ENCODE measurements around the gene DHX15.

Gene DHX15

DNA sequence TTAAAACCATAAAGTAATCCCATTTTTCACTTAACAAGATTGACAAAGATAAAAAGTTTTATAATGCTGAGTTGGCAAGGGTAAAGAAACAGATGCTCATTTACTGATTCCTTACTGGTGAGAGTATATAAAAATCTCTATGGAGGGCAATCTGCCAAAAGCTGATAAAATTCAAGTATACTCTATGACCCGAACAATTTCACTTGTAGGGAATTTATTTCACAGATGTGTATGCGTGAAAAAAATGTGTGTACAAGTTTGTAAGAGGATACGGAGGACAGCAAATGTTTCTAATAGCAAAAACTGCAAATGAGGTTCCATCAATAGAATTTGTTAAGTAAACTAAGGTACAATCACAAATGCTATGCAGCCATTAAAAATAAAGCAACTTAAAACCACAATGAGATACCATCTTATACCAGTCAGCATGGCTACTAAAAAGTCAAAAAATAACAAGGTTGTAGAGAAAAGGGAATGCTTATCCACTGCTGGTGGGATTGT, 23.4 kb downstream of the DHX15 start:
- no peak for TF ChIP-seq EZH2phosphoT487 (IDR thresholded peaks at IDR 0.05; ENCODE audit: borderline replicate concordance, low read length)
- TF ChIP-seq, protein P1, sequence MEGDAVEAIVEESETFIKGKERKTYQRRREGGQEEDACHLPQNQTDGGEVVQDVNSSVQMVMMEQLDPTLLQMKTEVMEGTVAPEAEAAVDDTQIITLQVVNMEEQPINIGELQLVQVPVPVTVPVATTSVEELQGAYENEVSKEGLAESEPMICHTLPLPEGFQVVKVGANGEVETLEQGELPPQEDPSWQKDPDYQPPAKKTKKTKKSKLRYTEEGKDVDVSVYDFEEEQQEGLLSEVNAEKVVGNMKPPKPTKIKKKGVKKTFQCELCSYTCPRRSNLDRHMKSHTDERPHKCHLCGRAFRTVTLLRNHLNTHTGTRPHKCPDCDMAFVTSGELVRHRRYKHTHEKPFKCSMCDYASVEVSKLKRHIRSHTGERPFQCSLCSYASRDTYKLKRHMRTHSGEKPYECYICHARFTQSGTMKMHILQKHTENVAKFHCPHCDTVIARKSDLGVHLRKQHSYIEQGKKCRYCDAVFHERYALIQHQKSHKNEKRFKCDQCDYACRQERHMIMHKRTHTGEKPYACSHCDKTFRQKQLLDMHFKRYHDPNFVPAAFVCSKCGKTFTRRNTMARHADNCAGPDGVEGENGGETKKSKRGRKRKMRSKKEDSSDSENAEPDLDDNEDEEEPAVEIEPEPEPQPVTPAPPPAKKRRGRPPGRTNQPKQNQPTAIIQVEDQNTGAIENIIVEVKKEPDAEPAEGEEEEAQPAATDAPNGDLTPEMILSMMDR (IDR thresholded peaks at IDR 0.05; ENCODE audit: low read depth, low read length, poor library complexity, severe bottlenecking) = no peak
- H3K9me3 ChIP-seq (ENCODE audit: control insufficient read depth, insufficient read depth, low read length) = no peaks in the 10 kb centered on the region
- no peak overlapping the region for H3K4me2 ChIP-seq (ENCODE audit: low read length)
- peaks cover 82% of the 10 kb centered on the region for H4K20me1 ChIP-seq (ENCODE audit: control insufficient read depth, insufficient read depth, low read depth, low read length)
- peaks cover 32% of the 10 kb centered on the region for H3K4me1 ChIP-seq (ENCODE audit: control insufficient read depth, low read length)
- no peak overlapping the region for H3K4me3 ChIP-seq (ENCODE audit: low read length)
- H3K27ac ChIP-seq (ENCODE audit: low read depth, low read length) = no peak overlapping the region
- peaks cover 12% of the 10 kb centered on the region for H3F3A ChIP-seq (ENCODE audit: control insufficient read depth, insufficient read depth)
- H3K36me3 ChIP-seq (ENCODE audit: control insufficient read depth, low read length) = peaks cover 97% of the 10 kb centered on the region
- no peaks in the 10 kb centered on the region for H3K9me2 ChIP-seq (replicated peaks; ENCODE audit: control insufficient read depth, low read length)
- H3K79me2 ChIP-seq (ENCODE audit: control insufficient read depth, low read length) = peaks cover 100% of the 10 kb centered on the region
- H3K27me3 ChIP-seq (ENCODE audit: control insufficient read depth, low read length) = no peaks in the 10 kb centered on the region

DNA sequence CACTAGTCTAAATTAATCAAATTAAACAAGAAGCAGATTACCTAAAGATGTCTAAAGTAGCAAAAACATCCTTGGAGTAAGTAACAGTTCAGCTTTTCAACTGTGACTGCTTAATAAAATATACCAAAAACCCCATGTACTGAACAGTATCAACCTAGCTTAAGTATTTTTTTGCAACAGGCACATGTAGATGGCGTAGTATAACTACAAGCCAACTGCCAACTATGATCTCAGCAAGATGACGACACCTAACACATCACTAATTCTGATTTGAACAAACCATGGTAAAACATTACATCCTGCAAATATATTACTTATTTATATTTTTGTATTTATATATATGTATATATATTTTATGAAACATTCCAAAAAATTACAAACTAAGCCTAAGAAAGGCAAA, 24.5 kb downstream of the DHX15 start:
- H3F3A ChIP-seq (ENCODE audit: control insufficient read depth, insufficient read depth) = peaks cover 12% of the 10 kb centered on the region
- TF ChIP-seq EZH2phosphoT487 (IDR thresholded peaks at IDR 0.05; ENCODE audit: borderline replicate concordance, low read length) = no peak
- TF ChIP-seq, protein P1 (IDR thresholded peaks at IDR 0.05; ENCODE audit: low read depth, low read length, poor library complexity, severe bottlenecking) = no peak
- no peak overlapping the region for H3K4me3 ChIP-seq (ENCODE audit: low read length)
- H3K4me1 ChIP-seq (ENCODE audit: control insufficient read depth, low read length) = peaks cover 32% of the 10 kb centered on the region
- H3K4me2 ChIP-seq (ENCODE audit: low read length) = no peak overlapping the region
- peaks cover 100% of the 10 kb centered on the region for H3K79me2 ChIP-seq (ENCODE audit: control insufficient read depth, low read length)
- no peak overlapping the region for H3K27ac ChIP-seq (ENCODE audit: low read depth, low read length)
- H3K36me3 ChIP-seq (ENCODE audit: control insufficient read depth, low read length) = peaks cover 93% of the 10 kb centered on the region
- no peaks in the 10 kb centered on the region for H3K9me3 ChIP-seq (ENCODE audit: control insufficient read depth, insufficient read depth, low read length)
- H3K27me3 ChIP-seq (ENCODE audit: control insufficient read depth, low read length) = no peaks in the 10 kb centered on the region
- no peaks in the 10 kb centered on the region for H3K9me2 ChIP-seq (replicated peaks; ENCODE audit: control insufficient read depth, low read length)
- peaks cover 76% of the 10 kb centered on the region for H4K20me1 ChIP-seq (ENCODE audit: control insufficient read depth, insufficient read depth, low read depth, low read length)

DNA sequence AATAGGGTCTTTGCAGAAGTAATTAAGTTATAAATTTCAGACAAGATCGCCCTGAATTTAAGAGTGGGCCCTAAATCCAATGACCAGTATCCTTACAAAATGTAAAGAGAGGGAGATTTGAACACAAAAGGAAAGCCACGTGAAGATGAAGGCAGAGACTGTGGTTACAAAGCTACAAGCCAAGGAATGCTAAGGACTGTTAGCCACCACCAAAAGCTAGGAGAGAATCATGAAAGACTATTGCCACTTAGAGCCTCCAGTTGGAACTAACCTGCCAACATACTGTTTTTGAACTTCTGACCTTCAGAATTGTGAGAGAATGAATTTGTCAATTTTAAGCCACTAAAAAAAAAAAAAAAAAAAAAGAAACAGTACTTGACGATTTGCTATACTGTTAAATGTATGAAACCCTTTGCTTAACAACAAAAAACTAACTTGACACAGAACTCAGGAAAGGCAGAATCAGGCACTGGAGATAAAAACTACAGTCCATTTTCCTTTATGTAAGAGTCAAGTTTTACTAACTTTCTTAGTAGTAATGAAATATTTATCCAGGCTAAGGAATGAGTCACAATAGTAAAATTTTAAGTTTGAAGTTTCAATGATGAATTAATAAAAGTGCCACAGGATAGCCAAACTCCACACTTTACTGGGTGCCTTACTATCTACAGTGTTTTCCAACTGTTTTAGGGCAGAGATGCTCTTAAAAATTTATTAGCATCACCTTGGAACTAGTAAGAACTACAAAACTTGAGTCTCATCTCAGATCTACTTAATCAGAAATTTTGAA, 25.1 kb downstream of the DHX15 start:
- TF ChIP-seq, protein P1 (IDR thresholded peaks at IDR 0.05; ENCODE audit: low read depth, low read length, poor library complexity, severe bottlenecking) = no peak
- no peak for TF ChIP-seq EZH2phosphoT487 (IDR thresholded peaks at IDR 0.05; ENCODE audit: borderline replicate concordance, low read length)
- peaks cover 100% of the 10 kb centered on the region for H3K79me2 ChIP-seq (ENCODE audit: control insufficient read depth, low read length)
- no peaks in the 10 kb centered on the region for H3K9me2 ChIP-seq (replicated peaks; ENCODE audit: control insufficient read depth, low read length)
- peaks cover 8% of the 10 kb centered on the region for H3F3A ChIP-seq (ENCODE audit: control insufficient read depth, insufficient read depth)
- no peak overlapping the region for H3K4me3 ChIP-seq (ENCODE audit: low read length)
- no peaks in the 10 kb centered on the region for H3K9me3 ChIP-seq (ENCODE audit: control insufficient read depth, insufficient read depth, low read length)
- peaks cover 72% of the 10 kb centered on the region for H4K20me1 ChIP-seq (ENCODE audit: control insufficient read depth, insufficient read depth, low read depth, low read length)
- H3K4me2 ChIP-seq (ENCODE audit: low read length) = no peak overlapping the region
- no peak overlapping the region for H3K27ac ChIP-seq (ENCODE audit: low read depth, low read length)
- peaks cover 93% of the 10 kb centered on the region for H3K36me3 ChIP-seq (ENCODE audit: control insufficient read depth, low read length)
- no peaks in the 10 kb centered on the region for H3K27me3 ChIP-seq (ENCODE audit: control insufficient read depth, low read length)
- peaks cover 32% of the 10 kb centered on the region for H3K4me1 ChIP-seq (ENCODE audit: control insufficient read depth, low read length)
